Stomach (tissue), 4 donors: ENCODE data around the gene SSTR1.

Source experiments
- EP300 ChIP-seq: sonication (generic); formaldehyde crosslinking; IDR thresholded peaks from one replicate; pipeline ENCODE4 v1.6.1; 2017; ENCODE audit warnings: antibody characterized with exemption
- POLR2AphosphoS5 ChIP-seq, 3 donors: sonication (generic); formaldehyde crosslinking; IDR thresholded peaks; one replicate each; pipeline ENCODE4 v1.6.1; 2016; ENCODE audit warnings: antibody characterized with exemption in 3 of 3
- TF ChIP-seq, protein P1 (sequence below), 7 experiments: fragments of 450-650 bp in 4 of 7; fragments of 200-600 bp in 3 of 7; sonication (generic) in 3 of 7; IDR thresholded peaks; one replicate each; pipeline ENCODE4 v1.5.1; 2016 to 2019; ENCODE audit warnings: antibody characterized with exemption in 7 of 7, control low read depth in 2 of 7, mild to moderate bottlenecking in 1 of 7

DNA sequence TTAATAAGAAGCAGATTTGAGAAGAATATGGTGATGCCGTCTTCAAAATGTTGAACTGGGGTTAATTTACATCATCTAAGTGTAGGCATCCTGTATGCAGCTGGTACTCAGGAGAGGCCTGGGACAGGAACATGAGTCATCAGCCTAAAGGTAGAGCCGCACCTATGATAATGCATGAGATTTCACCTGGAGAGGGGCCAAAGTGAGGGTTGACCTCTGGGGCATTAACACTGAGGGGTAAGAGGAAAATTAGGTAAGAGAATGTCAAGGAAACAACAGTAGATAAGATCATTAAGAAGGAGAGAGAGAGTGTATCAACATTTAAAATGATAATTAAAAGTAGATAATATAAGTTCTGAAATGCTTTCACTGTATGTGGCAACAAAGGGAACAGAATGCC is 20.2 kb upstream of the SSTR1 start:
- TF ChIP-seq, protein P1, sequence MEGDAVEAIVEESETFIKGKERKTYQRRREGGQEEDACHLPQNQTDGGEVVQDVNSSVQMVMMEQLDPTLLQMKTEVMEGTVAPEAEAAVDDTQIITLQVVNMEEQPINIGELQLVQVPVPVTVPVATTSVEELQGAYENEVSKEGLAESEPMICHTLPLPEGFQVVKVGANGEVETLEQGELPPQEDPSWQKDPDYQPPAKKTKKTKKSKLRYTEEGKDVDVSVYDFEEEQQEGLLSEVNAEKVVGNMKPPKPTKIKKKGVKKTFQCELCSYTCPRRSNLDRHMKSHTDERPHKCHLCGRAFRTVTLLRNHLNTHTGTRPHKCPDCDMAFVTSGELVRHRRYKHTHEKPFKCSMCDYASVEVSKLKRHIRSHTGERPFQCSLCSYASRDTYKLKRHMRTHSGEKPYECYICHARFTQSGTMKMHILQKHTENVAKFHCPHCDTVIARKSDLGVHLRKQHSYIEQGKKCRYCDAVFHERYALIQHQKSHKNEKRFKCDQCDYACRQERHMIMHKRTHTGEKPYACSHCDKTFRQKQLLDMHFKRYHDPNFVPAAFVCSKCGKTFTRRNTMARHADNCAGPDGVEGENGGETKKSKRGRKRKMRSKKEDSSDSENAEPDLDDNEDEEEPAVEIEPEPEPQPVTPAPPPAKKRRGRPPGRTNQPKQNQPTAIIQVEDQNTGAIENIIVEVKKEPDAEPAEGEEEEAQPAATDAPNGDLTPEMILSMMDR (IDR thresholded peaks at IDR 0.05): no peak
- TF ChIP-seq POLR2AphosphoS5 (IDR thresholded peaks at IDR 0.05): peak in 1 of 3 donors; percentile 25
- TF ChIP-seq EP300: no peak
